Limb (tissue), 2 donors: Measurements from ENCODE around the gene CD48.

ENCODE experiments used
- DNase-seq, 2 donors: peaks; one replicate each; pipeline ENCODE4 v3.0.0-alpha.2; 2016; ENCODE audit errors: extremely low spot score in 2 of 2

The CD48 gene

GRCh38 chr1:160634543-160635491 lies 76.8 kb downstream of the CD48 start:
- no peak for DNase-seq

GRCh38 chr1:160633330-160633903 lies 78.2 kb downstream of the CD48 start:
- DNase-seq: no peak

DNA sequence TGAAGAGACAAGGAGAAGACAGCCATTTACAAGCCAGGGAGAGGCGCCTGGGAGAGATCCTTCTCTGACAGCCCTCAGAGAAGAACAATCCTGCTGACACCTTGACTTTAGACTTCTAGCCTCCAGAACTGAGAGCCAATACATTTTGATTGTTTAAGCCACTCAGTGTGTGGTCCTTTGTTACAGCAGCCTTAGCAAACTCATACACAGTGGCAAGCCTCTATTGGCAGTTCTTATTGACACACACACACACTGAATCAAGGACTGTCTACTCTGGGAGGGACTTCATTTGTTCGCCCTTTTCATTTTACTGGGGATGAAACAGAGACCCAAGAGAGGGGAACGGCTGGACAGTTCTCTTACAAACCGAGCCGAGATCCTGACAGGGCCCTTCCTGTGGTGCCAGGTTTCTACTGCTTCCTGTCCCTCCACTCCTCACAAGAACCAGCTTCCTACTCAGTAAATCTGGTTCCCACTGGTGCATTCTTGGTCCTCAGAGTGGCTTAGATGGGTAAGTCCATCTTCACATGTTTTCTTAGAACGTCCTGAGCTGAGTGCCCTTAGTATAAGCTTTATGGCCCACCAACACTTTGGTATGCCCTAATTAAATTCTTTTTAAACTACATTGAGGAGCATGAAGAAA lies 79.5 kb downstream of the CD48 start:
- no peak for DNase-seq

DNA sequence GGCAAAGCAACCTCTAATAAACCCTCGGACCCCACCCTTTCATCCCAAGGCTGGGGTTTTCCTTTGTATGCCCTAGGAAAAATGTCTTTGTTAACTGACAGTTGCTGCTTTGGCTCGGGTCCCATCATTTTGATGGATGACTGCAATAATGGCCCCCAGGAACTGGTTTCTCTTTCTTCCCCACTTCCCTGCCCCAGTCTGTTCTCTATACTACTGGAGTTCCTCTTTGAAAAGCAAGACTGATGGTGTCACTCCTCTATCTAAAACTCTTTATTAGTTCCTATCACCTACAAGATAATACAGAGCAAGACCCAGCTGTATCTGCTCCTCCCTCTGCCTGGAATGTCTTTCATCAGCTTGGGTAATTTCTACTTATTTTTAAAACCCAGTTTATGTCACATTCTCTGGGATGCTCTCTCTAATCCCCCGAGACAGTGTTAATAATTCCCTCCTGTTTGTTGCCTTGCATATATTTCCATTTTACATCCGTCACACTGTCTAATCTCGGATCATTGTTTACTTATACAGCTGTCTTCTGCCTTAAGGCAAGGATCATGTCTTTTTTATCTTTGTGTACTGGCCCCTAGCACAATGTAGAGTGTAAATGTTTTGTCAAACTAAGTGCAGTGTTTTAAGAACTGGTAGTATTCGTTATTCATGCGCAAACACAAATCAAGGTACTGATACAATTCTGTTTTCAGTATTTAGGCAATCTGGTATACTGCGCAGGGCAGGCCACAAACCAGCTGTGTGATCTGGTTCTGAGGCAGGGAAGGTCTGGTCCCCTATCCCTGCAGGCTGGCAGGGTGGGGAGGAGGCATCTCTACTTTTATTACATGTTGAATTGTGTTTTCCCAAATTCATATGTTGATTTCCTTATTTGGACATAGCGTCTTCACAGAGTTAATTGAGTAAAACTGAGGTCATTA lies 80.8 kb downstream of the CD48 start:
- DNase-seq: no peak

- DNase-seq: no peak
Measured at GRCh38 chr1:160629286-160630210, 82.1 kb downstream of the CD48 start.

DNA sequence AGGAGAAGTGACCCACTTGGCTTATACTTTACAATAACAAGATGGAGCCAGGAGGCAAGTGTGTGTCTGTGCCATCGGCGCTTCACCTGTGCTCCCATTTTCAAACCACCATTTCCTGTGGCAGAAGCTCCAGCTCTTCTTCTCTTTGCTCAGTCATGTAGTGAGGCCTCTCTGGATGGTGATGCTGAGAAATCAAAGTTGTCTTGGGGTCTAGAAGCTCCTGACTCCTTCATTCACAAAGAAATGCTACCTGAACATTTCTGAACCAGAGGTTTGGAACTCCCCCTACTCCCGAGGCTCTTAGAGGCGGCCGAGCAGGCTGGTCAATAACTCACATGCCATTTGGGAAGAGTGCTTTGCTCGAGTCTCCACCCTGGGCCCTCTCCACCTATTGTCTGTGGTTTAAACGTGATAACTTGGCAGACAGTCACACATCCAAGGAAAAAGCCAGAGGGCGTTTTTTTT lies 82.8 kb downstream of the CD48 start:
- DNase-seq: no peak
